GM12874 (cell line): Measurements from ENCODE around the gene MTMR2.

Source experiments
- CTCF ChIP-seq: IDR thresholded peaks from 2 replicates; pipeline ENCODE4 v1.5.1; 2011; ENCODE audit warnings: low read depth, mild to moderate bottlenecking, control low read depth, low read length, moderate library complexity; ENCODE audit not compliant: insufficient read depth

MTMR2 gene

GRCh38 chr11:95911369-95911759 lies 12.5 kb downstream of the MTMR2 start:
- no peak for TF ChIP-seq CTCF

- no peak for TF ChIP-seq CTCF
These were observed 13.1 kb downstream of the MTMR2 start for GRCh38 chr11:95910638-95911368.

GRCh38 chr11:95908826-95909225 lies 15.1 kb downstream of the MTMR2 start:
- no peak for TF ChIP-seq CTCF

GRCh38 chr11:95907476-95907875 lies 16.4 kb downstream of the MTMR2 start:
- TF ChIP-seq CTCF = no peak

- no peak for TF ChIP-seq CTCF
These were observed 19.8 kb downstream of the MTMR2 start for GRCh38 chr11:95904009-95904650.

GRCh38 chr11:95898782-95899181 lies 25.1 kb downstream of the MTMR2 start:
- no peak for TF ChIP-seq CTCF

- TF ChIP-seq CTCF = no peak
These were observed 26.2 kb downstream of the MTMR2 start for GRCh38 chr11:95897731-95898130.
